SH-SY5Y (cell line): Measurements from ENCODE around the gene PTRHD1.

Source experiments
- GATA2 ChIP-seq: IDR thresholded peaks from 2 replicates; pipeline ENCODE4 v1.6.1; 2011; ENCODE audit warnings: mild to moderate bottlenecking, low read depth, low read length
- GATA3 ChIP-seq: IDR thresholded peaks from 2 replicates; pipeline ENCODE4 v1.6.1; 2011; ENCODE audit warnings: low read depth, mild to moderate bottlenecking, low read length, moderate library complexity

DNA sequence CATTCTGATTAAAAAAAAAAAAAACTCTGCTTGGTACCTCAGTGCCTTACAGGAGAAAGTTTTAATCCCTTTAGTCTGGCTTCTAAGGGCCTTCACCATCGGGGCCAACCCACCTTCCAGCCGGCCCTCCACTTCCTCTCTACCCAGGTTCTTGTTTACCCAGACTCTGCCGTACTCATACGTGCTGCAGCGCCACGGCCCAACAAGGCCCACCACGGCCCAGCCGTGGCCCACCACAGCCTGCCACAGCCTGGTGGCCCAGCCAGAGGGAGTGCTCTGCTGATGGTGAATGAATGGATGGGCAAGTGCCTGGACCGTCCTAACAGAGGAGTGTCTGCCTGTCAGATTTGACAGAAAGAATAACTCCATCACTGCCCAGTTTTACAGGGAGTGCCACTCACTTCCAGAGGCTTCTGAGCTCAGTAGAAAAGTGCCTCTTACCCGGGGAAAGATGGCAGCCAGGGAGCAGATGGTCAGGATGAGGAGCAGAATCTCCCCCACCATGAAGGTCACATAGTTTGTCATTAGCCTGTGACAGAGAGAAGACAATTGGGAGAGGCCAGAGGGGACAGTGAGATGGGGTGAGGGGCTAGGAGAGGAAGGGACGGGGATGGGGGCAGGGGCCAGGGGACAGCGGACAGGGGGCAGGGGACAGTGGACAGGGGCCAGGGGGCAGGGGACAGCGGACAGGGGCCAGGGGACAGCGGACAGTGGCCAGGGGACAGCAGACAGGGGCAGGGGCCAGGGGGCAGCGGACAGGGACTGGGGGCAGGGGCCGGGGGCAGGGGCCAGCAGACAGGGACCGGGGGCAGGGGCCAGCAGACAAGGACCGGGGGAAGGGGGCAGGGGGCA is 38.3 kb upstream of the PTRHD1 start:
- TF ChIP-seq GATA3 (no peak), GATA2 (no peak)
